ENCODE results near the gene DOCK11. TPM values are rescaled to one million over a fixed set of nuclear protein-coding genes. Genes with fewer than 3 reads are reported as not detected.

The DOCK11 gene
- total RNA-seq, 1 donor from 2014 or later = 22.1 TPM

- TF ChIP-seq CTCF (IDR thresholded peaks at IDR 0.05) = no peak
- Mint-ChIP-seq H3K4me1 (ENCODE audit: low read depth) (peaks cover 9% of the 10 kb centered on the region), H3K27ac (ENCODE audit: unreplicated experiment) (no peak overlapping the region), H3K4me3 (ENCODE audit: unreplicated experiment) (no peak overlapping the region), H3K36me3 (ENCODE audit: low read depth) (no peaks in the 10 kb centered on the region), H3K9me3 (ENCODE audit: low read depth) (no peaks in the 10 kb centered on the region), H3K27me3 (ENCODE audit: low read depth) (no peaks in the 10 kb centered on the region)
- DNase-seq (ENCODE audit: low spot score) = no peak
Measured at GRCh38 chrX:118502161-118502789, 6.7 kb downstream of the DOCK11 start.

DNA sequence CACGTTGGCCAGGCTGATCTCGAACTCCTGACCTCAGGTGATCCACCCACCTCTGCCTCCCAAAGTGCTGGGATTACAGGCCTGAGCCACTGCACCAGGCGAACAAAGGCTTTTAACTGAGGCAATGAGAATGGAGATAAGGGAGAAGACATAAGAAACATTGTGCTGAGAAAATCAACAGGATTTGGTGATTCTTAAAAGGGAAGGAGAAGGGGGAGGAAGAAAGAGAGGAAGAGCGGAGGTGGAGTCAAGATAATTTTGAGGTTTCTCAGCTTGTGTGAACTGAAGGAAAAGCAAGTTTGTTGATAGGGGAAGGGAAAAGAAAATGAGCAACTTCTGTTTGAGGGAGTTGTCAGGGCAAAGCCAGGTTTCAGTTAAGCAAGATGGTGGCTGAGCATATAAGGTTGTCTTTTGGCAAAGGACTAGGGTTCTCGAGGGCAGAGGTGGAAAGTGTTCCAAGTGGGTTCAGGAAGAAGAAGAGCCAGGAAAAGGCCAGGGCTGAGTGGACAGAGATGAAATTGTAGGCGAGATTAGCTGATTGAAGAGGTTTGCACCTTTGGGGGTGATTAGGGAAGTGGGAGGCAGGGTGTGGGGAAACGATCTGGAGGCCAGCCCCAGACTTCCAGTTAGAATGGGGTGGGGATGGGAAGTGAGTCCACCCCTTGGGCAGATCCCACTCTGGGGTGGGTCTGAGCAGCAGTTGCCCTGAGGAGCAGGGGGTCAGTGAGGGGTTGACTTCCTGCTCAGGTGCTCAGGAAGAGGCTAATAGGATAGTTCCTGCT, 7.8 kb downstream of the DOCK11 start:
- H3K4me3 Mint-ChIP-seq (ENCODE audit: unreplicated experiment) = no peak overlapping the region
- no peak for TF ChIP-seq CTCF (IDR thresholded peaks at IDR 0.05)
- H3K36me3 Mint-ChIP-seq (ENCODE audit: low read depth) = no peaks in the 10 kb centered on the region
- no peak for DNase-seq (ENCODE audit: low spot score)
- no peaks in the 10 kb centered on the region for H3K9me3 Mint-ChIP-seq (ENCODE audit: low read depth)
- no peaks in the 10 kb centered on the region for H3K27me3 Mint-ChIP-seq (ENCODE audit: low read depth)
- H3K4me1 Mint-ChIP-seq (ENCODE audit: low read depth) = peaks cover 10% of the 10 kb centered on the region
- no peak overlapping the region for H3K27ac Mint-ChIP-seq (ENCODE audit: unreplicated experiment)

DNA sequence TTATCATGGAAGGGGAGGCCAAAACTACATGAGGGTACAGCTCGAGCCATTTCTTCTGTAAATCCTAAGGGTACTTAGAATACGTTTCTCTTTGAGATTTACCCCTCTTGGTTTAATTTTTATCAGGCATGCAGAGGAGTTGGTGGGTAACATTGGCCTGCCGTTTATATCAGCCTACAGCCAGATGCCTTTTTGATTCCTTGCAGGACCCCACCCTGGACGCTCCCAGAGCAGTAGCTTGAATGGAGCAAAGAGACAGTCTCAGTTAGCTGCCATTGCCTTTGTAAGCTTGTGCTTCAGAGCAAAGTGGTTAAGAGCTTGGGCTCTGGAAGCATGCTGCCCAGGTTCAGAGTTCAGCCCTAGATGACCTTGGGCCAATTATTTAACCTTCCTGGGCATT, 9.0 kb downstream of the DOCK11 start:
- H3K27ac Mint-ChIP-seq (ENCODE audit: unreplicated experiment) = no peak overlapping the region
- no peak for TF ChIP-seq CTCF (IDR thresholded peaks at IDR 0.05)
- peaks cover 2% of the 10 kb centered on the region for H3K9me3 Mint-ChIP-seq (ENCODE audit: low read depth)
- H3K36me3 Mint-ChIP-seq (ENCODE audit: low read depth) = no peaks in the 10 kb centered on the region
- H3K4me3 Mint-ChIP-seq (ENCODE audit: unreplicated experiment) = no peak overlapping the region
- H3K4me1 Mint-ChIP-seq (ENCODE audit: low read depth) = peaks cover 15% of the 10 kb centered on the region
- H3K27me3 Mint-ChIP-seq (ENCODE audit: low read depth) = no peaks in the 10 kb centered on the region
- no peak for DNase-seq (ENCODE audit: low spot score)

DNA sequence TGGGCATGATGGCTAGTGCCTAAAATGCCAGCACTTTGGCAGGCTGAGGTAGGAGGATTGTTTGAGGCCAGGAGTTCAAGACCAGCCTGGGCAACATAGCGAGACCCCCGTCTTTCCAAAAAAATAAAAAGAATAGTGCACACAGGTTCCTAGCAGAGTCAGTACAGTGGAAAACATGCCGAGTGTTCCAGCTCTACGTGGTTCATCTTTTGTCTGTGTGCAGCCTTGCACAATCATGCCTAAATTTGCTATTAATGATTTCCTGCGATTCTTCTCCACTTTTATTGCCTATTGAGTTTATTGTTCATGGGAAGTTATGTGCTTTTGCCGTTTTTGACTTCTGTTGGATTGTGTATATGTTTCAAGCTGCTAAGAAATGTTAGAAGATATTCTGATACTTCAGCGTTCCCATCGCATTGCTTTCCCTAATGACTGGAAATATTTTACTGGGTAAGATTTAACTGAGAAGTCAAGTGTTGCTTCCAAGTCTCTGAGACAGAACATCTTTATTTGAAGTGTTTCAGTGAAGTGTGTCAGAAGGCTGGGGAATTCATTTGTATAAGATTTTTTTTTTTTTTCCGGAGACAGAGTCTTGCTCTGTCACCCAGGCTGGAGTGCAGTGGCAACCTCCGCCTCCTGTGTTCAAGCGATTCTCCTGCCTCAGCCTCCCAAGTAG, 11.3 kb downstream of the DOCK11 start:
- Mint-ChIP-seq H3K27ac (ENCODE audit: unreplicated experiment) (no peak overlapping the region), H3K36me3 (ENCODE audit: low read depth) (no peaks in the 10 kb centered on the region)

More for the DNA sequence above, 11.3 kb downstream of the DOCK11 start:
- Mint-ChIP-seq H3K9me3 (ENCODE audit: low read depth) (peaks cover 10% of the 10 kb centered on the region), H3K4me1 (ENCODE audit: low read depth) (peaks cover 17% of the 10 kb centered on the region), H3K4me3 (ENCODE audit: unreplicated experiment) (no peak overlapping the region), H3K27me3 (ENCODE audit: low read depth) (no peaks in the 10 kb centered on the region)
- no peak for TF ChIP-seq CTCF (IDR thresholded peaks at IDR 0.05)
- DNase-seq (ENCODE audit: low spot score) = no peak
